Esophagus muscularis mucosa (tissue), 4 donors: ENCODE data around the gene RPP40.

Source experiments
- EP300 ChIP-seq: sonication (generic); formaldehyde crosslinking; IDR thresholded peaks from one replicate; pipeline ENCODE4 v1.6.1; 2017; ENCODE audit warnings: antibody characterized with exemption
- POLR2A ChIP-seq: fragments of 450-650 bp; IDR thresholded peaks from one replicate; pipeline ENCODE4 v1.6.1; 2017; ENCODE audit warnings: antibody characterized with exemption, moderate library complexity, mild to moderate bottlenecking, low read depth
- POLR2AphosphoS5 ChIP-seq, 2 donors: sonication (generic); formaldehyde crosslinking; IDR thresholded peaks; one replicate each; pipeline ENCODE4 v1.6.1; 2017; ENCODE audit warnings: antibody characterized with exemption in 2 of 2
- TF ChIP-seq, protein P1 (sequence below), 3 experiments: fragments of 200-600 bp in 2 of 3; fragments of 450-650 bp in 1 of 3; sonication (generic) in 2 of 3; IDR thresholded peaks; one replicate each; pipeline ENCODE4 v1.5.1; 2017 to 2019; ENCODE audit warnings: antibody characterized with exemption in 3 of 3, mild to moderate bottlenecking in 2 of 3, moderate library complexity in 1 of 3

DNA sequence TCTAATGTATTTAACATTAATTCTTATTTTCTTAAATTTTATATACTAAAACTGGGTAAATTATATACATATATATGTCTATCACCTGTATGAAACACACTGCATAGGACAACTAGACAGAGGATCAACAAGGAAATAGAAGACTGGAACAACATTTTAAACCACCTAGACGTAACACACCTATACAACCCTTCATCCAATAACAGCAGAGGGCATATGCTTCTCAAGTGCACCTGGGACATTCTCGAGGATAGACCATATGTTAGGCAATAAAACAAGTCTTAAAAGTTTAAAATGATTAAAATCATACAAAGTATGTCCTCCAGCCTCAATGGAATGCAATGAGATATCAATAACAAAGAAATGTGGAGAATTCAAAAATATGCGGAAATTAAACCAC, 45.2 kb downstream of the RPP40 start:
- TF ChIP-seq, protein P1, sequence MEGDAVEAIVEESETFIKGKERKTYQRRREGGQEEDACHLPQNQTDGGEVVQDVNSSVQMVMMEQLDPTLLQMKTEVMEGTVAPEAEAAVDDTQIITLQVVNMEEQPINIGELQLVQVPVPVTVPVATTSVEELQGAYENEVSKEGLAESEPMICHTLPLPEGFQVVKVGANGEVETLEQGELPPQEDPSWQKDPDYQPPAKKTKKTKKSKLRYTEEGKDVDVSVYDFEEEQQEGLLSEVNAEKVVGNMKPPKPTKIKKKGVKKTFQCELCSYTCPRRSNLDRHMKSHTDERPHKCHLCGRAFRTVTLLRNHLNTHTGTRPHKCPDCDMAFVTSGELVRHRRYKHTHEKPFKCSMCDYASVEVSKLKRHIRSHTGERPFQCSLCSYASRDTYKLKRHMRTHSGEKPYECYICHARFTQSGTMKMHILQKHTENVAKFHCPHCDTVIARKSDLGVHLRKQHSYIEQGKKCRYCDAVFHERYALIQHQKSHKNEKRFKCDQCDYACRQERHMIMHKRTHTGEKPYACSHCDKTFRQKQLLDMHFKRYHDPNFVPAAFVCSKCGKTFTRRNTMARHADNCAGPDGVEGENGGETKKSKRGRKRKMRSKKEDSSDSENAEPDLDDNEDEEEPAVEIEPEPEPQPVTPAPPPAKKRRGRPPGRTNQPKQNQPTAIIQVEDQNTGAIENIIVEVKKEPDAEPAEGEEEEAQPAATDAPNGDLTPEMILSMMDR (IDR thresholded peaks at IDR 0.05): no peak
- TF ChIP-seq EP300 (no peak), POLR2A (no peak), POLR2AphosphoS5 (IDR thresholded peaks at IDR 0.05) (no peak)
